Body of pancreas (tissue), 4 donors: ENCODE data around the gene MYL6B. TPM values are rescaled to one million over a fixed set of nuclear protein-coding genes. Genes with fewer than 3 reads are reported as not detected.
A peak's percentile ranks its signal among the peaks of the same experiment; 100 is the strongest.

ENCODE experiments used
- ATAC-seq: fragments of 150-250 bp; one replicate; pipeline ENCODE4 v1.9.1; 2016
- DNase-seq, 4 donors: peaks; one replicate each; pipeline ENCODE4 v3.0.0-alpha.2; 2019
- H3K27ac ChIP-seq, 4 donors: fragments of 200-600 bp; sonication (generic); 1 replicate in 3 of 4; 2 replicates in 1 of 4; pipeline versions ENCODE4 v1.5.1 to v1.6.1; 2016 to 2019; ENCODE audit warnings: mild to moderate bottlenecking in 1 of 4, mixed read lengths in 1 of 4, moderate library complexity in 1 of 4
- H3K27me3 ChIP-seq, 2 donors: fragments of 200-600 bp; sonication (generic); one replicate each; pipeline ENCODE4 v1.6.0; 2016; ENCODE audit warnings: mild to moderate bottlenecking in 1 of 2
- H3K36me3 ChIP-seq, 2 donors: fragments of 200-600 bp; sonication (generic); replicated peaks in 1 of 2; 2 replicates each; pipeline ENCODE4 v1.5.1; 2016; ENCODE audit warnings: low read depth in 2 of 2; ENCODE audit not compliant: insufficient read depth in 1 of 2
- H3K4me1 ChIP-seq: fragments of 200-600 bp; sonication (generic); one replicate; pipeline ENCODE4 v1.6.0; 2016
- H3K4me3 ChIP-seq, 2 donors: fragments of 200-600 bp; sonication (generic); 1 replicate in 1 of 2; 2 replicates in 1 of 2; pipeline ENCODE4 v1.5.1; 2016 to 2019
- H3K9me3 ChIP-seq, 3 donors: fragments of 200-600 bp; sonication (generic); 1 replicate in 2 of 3; 2 replicates in 1 of 3; pipeline ENCODE4 v1.5.1; 2016
- POLR2A ChIP-seq, 3 donors: fragments of 450-650 bp; IDR thresholded peaks; one replicate each; pipeline ENCODE4 v1.6.1; 2016; ENCODE audit warnings: antibody characterized with exemption in 3 of 3, mild to moderate bottlenecking in 2 of 3
- WGBS, 2 donors: methylation state at CpG; one replicate each; pipeline ENCODE4 v1.1.5; 2017; 5-methylcytosine and 5-hydroxymethylcytosine counted together
- intact Hi-C: fragments of 100-400 bp; cut with DNase I; formaldehyde crosslinking; loops from one replicate; pipeline ENCODE4 v1.15.1; 2023
- total RNA-seq, 2 donors: library from RNA; depleted of rRNA; stranded (reverse); fragments of >200 nt; gene quantifications; one replicate each; pipeline ENCODE4 v1.1.0, GENCODE V29; 2016
- TF ChIP-seq, protein P1 (sequence below), 7 experiments: fragments of 450-650 bp in 4 of 7; fragments of 200-600 bp in 3 of 7; sonication (generic) in 3 of 7; IDR thresholded peaks; one replicate each; pipeline ENCODE4 v1.5.1; 2016 to 2019; ENCODE audit warnings: antibody characterized with exemption in 7 of 7

MYL6B gene
- total RNA-seq, 2 donors from 2014 or later = 7.5 to 24.1 TPM

DNA sequence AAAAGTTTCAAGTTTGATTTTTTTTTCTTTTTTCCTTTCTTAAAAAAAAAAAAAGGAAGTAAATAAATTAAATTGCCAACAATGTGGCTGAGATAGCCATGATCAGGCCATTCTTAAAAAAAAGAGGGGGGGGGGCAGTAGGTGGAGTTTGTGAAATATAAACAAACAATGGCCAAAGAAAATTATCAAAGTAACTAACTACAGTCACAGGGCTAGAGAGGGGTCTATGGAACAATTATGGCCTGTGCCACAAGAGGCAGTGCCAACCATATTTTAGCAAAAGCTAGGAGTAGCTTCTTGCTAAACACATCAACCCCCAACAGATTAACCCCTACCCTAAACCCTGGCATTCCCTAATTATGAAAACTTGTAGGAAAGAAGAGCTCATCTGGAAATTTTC lies 53.1 kb downstream of the MYL6B start:
- Histone ChIP-seq H3K4me1 (no peaks in the 10 kb centered on the region), H3K36me3 (peaks cover 0 to 27% of the 10 kb centered on the region in 2 donors), H3K27me3 (no peaks in the 10 kb centered on the region), H3K27ac (no peak overlapping the region), H3K9me3 (no peaks in the 10 kb centered on the region), H3K4me3 (no peak overlapping the region)
- intact Hi-C loops = no loop called here
- DNase-seq (no peak), ATAC-seq (no peak)
- TF ChIP-seq POLR2A (IDR thresholded peaks at IDR 0.05) = no peak
- TF ChIP-seq, protein P1, sequence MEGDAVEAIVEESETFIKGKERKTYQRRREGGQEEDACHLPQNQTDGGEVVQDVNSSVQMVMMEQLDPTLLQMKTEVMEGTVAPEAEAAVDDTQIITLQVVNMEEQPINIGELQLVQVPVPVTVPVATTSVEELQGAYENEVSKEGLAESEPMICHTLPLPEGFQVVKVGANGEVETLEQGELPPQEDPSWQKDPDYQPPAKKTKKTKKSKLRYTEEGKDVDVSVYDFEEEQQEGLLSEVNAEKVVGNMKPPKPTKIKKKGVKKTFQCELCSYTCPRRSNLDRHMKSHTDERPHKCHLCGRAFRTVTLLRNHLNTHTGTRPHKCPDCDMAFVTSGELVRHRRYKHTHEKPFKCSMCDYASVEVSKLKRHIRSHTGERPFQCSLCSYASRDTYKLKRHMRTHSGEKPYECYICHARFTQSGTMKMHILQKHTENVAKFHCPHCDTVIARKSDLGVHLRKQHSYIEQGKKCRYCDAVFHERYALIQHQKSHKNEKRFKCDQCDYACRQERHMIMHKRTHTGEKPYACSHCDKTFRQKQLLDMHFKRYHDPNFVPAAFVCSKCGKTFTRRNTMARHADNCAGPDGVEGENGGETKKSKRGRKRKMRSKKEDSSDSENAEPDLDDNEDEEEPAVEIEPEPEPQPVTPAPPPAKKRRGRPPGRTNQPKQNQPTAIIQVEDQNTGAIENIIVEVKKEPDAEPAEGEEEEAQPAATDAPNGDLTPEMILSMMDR (IDR thresholded peaks at IDR 0.05) = no peak

DNA sequence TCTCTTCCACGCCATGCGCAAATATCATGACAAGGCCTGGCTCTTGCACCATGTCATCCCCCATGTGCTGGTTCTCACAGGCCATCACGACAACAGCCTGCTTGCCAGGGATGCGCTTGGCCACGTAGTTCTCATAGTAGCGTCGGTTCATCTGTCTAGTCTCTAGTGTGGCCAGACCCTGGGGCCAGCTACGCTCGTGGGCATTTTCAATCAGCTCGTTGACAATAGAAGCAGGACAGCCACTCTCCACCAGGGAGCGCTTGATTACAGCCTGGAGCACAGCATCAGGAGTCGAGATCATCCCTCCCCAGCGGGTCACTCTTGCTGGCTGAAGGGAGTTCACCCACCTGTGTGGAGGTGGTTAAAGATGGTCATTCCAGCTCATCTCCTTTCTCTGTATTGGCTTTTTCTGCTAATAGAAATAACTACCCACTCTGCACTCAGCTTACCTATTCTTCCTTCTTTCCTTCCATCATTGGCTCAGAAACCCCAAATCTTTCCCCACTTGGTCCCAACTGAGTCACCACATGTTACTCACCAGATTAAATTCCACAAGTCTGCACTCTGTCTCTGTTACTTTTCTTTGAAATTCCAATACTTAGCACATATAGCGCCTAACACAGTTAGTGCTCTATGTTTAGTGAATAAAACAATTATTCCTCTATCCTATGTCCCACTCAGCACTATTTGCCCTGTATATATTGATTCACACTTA lies 54.2 kb downstream of the MYL6B start:
- Histone ChIP-seq H3K4me1 (no peaks in the 10 kb centered on the region), H3K4me3 (no peak overlapping the region), H3K36me3 (peaks cover 0 to 27% of the 10 kb centered on the region in 2 donors), H3K9me3 (no peaks in the 10 kb centered on the region), H3K27me3 (no peaks in the 10 kb centered on the region), H3K27ac (no peak overlapping the region)
- TF ChIP-seq, protein P1 (IDR thresholded peaks at IDR 0.05) = peak; percentile 10 to 72 (median 48)
- TF ChIP-seq POLR2A (IDR thresholded peaks at IDR 0.05) = no peak
- DNase-seq (peak; percentile 60 to 77 (median 70)), ATAC-seq (peak; percentile 77)
- intact Hi-C loops = no loop called here
- WGBS, 2 donors = 57 to 63% methylated on average over 8 to 14 of the region's 14 CpGs

Other genes starting within 250 kb of the MYL6B start
- 10 to 100 TPM; 21.5 to 26.0 TPM for gene PYM1, start 224.7 kb upstream of the MYL6B start, total RNA-seq
- gene DGKA, start 221.4 kb upstream of the MYL6B start, total RNA-seq = 100 to 1,000 TPM in 1 of 2 donors, 10 to 100 TPM in 1; 33.3 to 128 TPM
- 1 to 10 TPM; 1.6 to 2.6 TPM for gene PMEL, start 186.5 kb upstream of the MYL6B start, total RNA-seq
- 10 to 100 TPM in 1 of 2 donors, 1 to 10 TPM in 1; 8.8 to 12.5 TPM for gene CDK2, start 185.8 kb upstream of the MYL6B start, total RNA-seq
- gene RAB5B, start 178.5 kb upstream of the MYL6B start, total RNA-seq = 10 to 100 TPM; 28.3 to 33.9 TPM
- gene SUOX, start 155.3 kb upstream of the MYL6B start, total RNA-seq = 10 to 100 TPM; 10.6 to 20.8 TPM
- 1 to 10 TPM; 2.6 to 7.6 TPM for gene IKZF4, start 131.5 kb upstream of the MYL6B start, total RNA-seq
- gene RPS26, start 110.7 kb upstream of the MYL6B start, total RNA-seq = 100 to 1,000 TPM; 215 to 405 TPM
- gene ERBB3, start 72.4 kb upstream of the MYL6B start, total RNA-seq = 10 to 100 TPM; 72.9 to 74.8 TPM
- gene PA2G4, start 48.0 kb upstream of the MYL6B start, total RNA-seq = 100 to 1,000 TPM in 1 of 2 donors, 10 to 100 TPM in 1; 49.4 to 107 TPM
- 1,000 to 10,000 TPM; 1,174 to 2,214 TPM for gene RPL41, start 36.0 kb upstream of the MYL6B start, total RNA-seq
- 10 to 100 TPM in 1 of 2 donors, under 1 TPM in 1; 0.99 to 11.2 TPM for gene ZC3H10, start 34.3 kb upstream of the MYL6B start, total RNA-seq
- gene ESYT1, start 24.3 kb upstream of the MYL6B start, total RNA-seq = 100 to 1,000 TPM in 1 of 2 donors, 10 to 100 TPM in 1; 43.3 to 182 TPM
- 1,000 to 10,000 TPM in 1 of 2 donors, 100 to 1,000 TPM in 1; 838 to 1,110 TPM for gene MYL6, start 5.8 kb downstream of the MYL6B start, total RNA-seq
- 10 to 100 TPM; 46.2 to 50.8 TPM for gene SMARCC2, start 36.9 kb downstream of the MYL6B start, total RNA-seq
- gene RNF41, start 69.3 kb downstream of the MYL6B start, total RNA-seq = 10 to 100 TPM; 13.2 TPM
- 10 to 100 TPM; 11.9 to 16.3 TPM for gene NABP2, start 71.8 kb downstream of the MYL6B start, total RNA-seq
- 100 to 1,000 TPM; 306 to 333 TPM for gene SLC39A5, start 77.5 kb downstream of the MYL6B start, total RNA-seq
- gene ANKRD52, start 105.8 kb downstream of the MYL6B start, total RNA-seq = 10 to 100 TPM; 15.2 to 21.0 TPM
- 10 to 100 TPM; 28.0 to 34.9 TPM for gene COQ10A, start 114.4 kb downstream of the MYL6B start, total RNA-seq
- 10 to 100 TPM; 66.2 to 88.0 TPM for gene CS, start 147.7 kb downstream of the MYL6B start, total RNA-seq
- 100 to 1,000 TPM in 1 of 2 donors, 10 to 100 TPM in 1; 40.2 to 103 TPM for gene CNPY2, start 163.4 kb downstream of the MYL6B start, total RNA-seq
- 10 to 100 TPM; 47.2 to 59.0 TPM for gene PAN2, start 181.4 kb downstream of the MYL6B start, total RNA-seq
- gene IL23A, start 186.3 kb downstream of the MYL6B start, total RNA-seq = not detected
- gene STAT2, start 207.5 kb downstream of the MYL6B start, total RNA-seq = 100 to 1,000 TPM in 1 of 2 donors, 10 to 100 TPM in 1; 65.4 to 106 TPM
- not detected for gene APOF, start 210.3 kb downstream of the MYL6B start, total RNA-seq